PC-3 (cell line): ENCODE results near the gene KRT24. TPM values are rescaled to one million over a fixed set of nuclear protein-coding genes. Genes with fewer than 3 reads are reported as not detected.

Source experiments
- ATAC-seq: fragments of 200-7000 bp; cut with Tn5 transposase; 2 replicates; pipeline ENCODE4 v1.9.1; 2020; ENCODE audit warnings: mild to moderate bottlenecking, moderate library complexity
- BruUV-seq: library from RNA; stranded (reverse); fragments of 400-500 nt; replicated peaks from 2 replicates; lab custom pipeline; 2021; lab: Mats Ljungman, UMichigan
- CTCF ChIA-PET: fragments of 300-600 bp; sonication (Branson Sonifier 250); formaldehyde crosslinking; loops from one replicate; lab custom pipeline; 2022; ENCODE audit warnings: antibody characterized with exemption; lab: Charles Lee
- POLR2A ChIA-PET: fragments of 300-600 bp; sonication (Branson Sonifier 250); formaldehyde crosslinking; loops from one replicate; lab custom pipeline; 2022; ENCODE audit warnings: antibody characterized with exemption; ENCODE audit not compliant: unreplicated experiment; lab: Charles Lee
- DNase-seq: peaks from one replicate; pipeline ENCODE4 v3.0.0-alpha.2; 2015
- H2AFZ ChIP-seq: fragments of 300-600 bp; sonication (generic); 2 replicates; pipeline ENCODE4 v1.6.0; 2016; ENCODE audit warnings: antibody characterized with exemption, low read length
- H3F3A ChIP-seq: fragments of 300-600 bp; sonication (generic); one replicate; pipeline ENCODE4 v1.6.0; 2017; ENCODE audit warnings: antibody characterized with exemption, low read length, control low read depth, mild to moderate bottlenecking; ENCODE audit not compliant: unreplicated experiment
- H3K27ac ChIP-seq: fragments of 300-600 bp; sonication (generic); 2 replicates; pipeline ENCODE4 v1.5.1; 2016; ENCODE audit warnings: mild to moderate bottlenecking, low read length
- H3K27me3 ChIP-seq: fragments of 300-600 bp; sonication (generic); 2 replicates; pipeline ENCODE4 v1.6.1; 2016; ENCODE audit warnings: low read length, mixed read lengths
- H3K36me3 ChIP-seq: fragments of 300-600 bp; sonication (generic); 2 replicates; pipeline ENCODE4 v1.6.1; 2016; ENCODE audit warnings: low read depth, mixed run types, low read length, mixed read lengths
- H3K4me1 ChIP-seq: fragments of 300-600 bp; sonication (generic); 2 replicates; pipeline ENCODE4 v1.5.1; 2016; ENCODE audit warnings: low read length; ENCODE audit not compliant: insufficient read depth
- H3K4me2 ChIP-seq: fragments of 300-600 bp; sonication (generic); 2 replicates; pipeline ENCODE4 v1.6.0; 2016; ENCODE audit warnings: low read length
- H3K4me3 ChIP-seq: fragments of 300-600 bp; sonication (generic); 2 replicates; pipeline ENCODE4 v1.5.1; 2016; ENCODE audit warnings: mild to moderate bottlenecking, low read length, mixed read lengths
- H3K79me2 ChIP-seq: fragments of 300-600 bp; sonication (generic); 2 replicates; pipeline ENCODE4 v1.6.1; 2017; ENCODE audit warnings: low read length, mixed read lengths
- H3K9ac ChIP-seq: fragments of 300-600 bp; sonication (generic); 2 replicates; pipeline ENCODE4 v1.6.0; 2016; ENCODE audit warnings: mild to moderate bottlenecking, low read length
- H3K9me2 ChIP-seq: fragments of 300-600 bp; sonication (generic); replicated peaks from 2 replicates; pipeline ENCODE4 v1.6.1; 2016; ENCODE audit warnings: mixed run types, low read length, mixed read lengths
- H3K9me3 ChIP-seq: fragments of 300-600 bp; sonication (generic); 2 replicates; pipeline ENCODE4 v1.6.1; 2016; ENCODE audit warnings: low read length, mixed read lengths
- H4K20me1 ChIP-seq: fragments of 300-600 bp; sonication (generic); 2 replicates; pipeline ENCODE4 v1.6.1; 2016; ENCODE audit warnings: low read length, mixed read lengths
- CTCF ChIP-seq: fragments of 300-600 bp; sonication (generic); conservative IDR thresholded peaks from 2 replicates; pipeline ENCODE4 v1.5.1; 2017; ENCODE audit warnings: antibody characterized with exemption, low read depth, mild to moderate bottlenecking, low read length
- EZH2 ChIP-seq: fragments of 300-600 bp; sonication (generic); IDR thresholded peaks from one replicate; pipeline ENCODE4 v1.6.1; 2017; ENCODE audit warnings: antibody characterized with exemption, mild to moderate bottlenecking, low read length; ENCODE audit not compliant: unreplicated experiment
- EZH2phosphoT487 ChIP-seq: fragments of 300-600 bp; sonication (generic); IDR thresholded peaks from 2 replicates; pipeline ENCODE4 v1.6.1; 2018; ENCODE audit warnings: mild to moderate bottlenecking, antibody characterized with exemption, low read length, borderline replicate concordance
- intact Hi-C: fragments of 100-400 bp; cut with micrococcal nuclease; formaldehyde crosslinking; loops from 2 replicates; pipeline ENCODE4 v1.9.0; 2023
- total RNA-seq: library from RNA; depleted of rRNA; stranded (reverse); fragments of >200 nt; gene quantifications from 2 replicates; pipeline ENCODE4 v1.2.3, GENCODE V29; 2014

KRT24 gene
- total RNA-seq, 1 experiment from 2014 or later, result not detected

DNA sequence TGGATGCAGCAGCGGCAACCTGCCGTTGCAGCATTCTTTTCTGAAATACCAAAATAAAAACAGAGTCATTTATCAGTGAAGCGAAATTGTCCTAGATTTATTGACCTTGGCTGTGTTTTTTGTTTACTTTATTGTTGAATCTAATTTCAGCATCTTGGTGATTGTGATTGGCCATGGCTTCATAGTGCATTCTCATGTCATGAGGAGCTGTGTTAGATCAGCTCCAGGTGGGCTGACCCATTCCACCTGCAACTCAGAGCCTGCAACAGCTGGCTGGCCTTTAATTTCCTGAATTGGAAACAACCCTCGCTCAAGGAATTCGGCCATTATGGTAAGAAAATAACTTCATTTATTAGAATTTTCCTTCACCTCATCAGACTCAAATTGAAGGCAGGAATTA is 16.4 kb downstream of the KRT24 start:
- no peak for ATAC-seq
- BruUV-seq, result no TSS peak
- Histone ChIP-seq H3K4me3 (no peak overlapping the region), H3F3A (no peaks in the 10 kb centered on the region), H3K4me2 (no peak overlapping the region), H3K36me3 (no peaks in the 10 kb centered on the region), H3K9me3 (no peaks in the 10 kb centered on the region), H3K27ac (no peak overlapping the region), H3K9me2 (no peaks in the 10 kb centered on the region), H4K20me1 (no peaks in the 10 kb centered on the region), H3K4me1 (no peaks in the 10 kb centered on the region), H3K27me3 (no peaks in the 10 kb centered on the region), H3K79me2 (no peaks in the 10 kb centered on the region), H2AFZ (no peak overlapping the region), H3K9ac (no peak overlapping the region)
- ChIA-PET POLR2A (no interaction called here), CTCF (no interaction called here)
- no peak for TF ChIP-seq EZH2phosphoT487
- TF ChIP-seq EZH2, result no peak
- no peak for TF ChIP-seq CTCF
- no peak for DNase-seq
- intact Hi-C loops, result no loop called here

- no peak for ATAC-seq
- intact Hi-C loops, result no loop called here
- Histone ChIP-seq H3K36me3 (no peaks in the 10 kb centered on the region), H3K4me3 (no peak overlapping the region), H3K9ac (no peak overlapping the region), H3K9me2 (no peaks in the 10 kb centered on the region), H3K4me1 (no peaks in the 10 kb centered on the region), H3K27ac (no peak overlapping the region), H3K9me3 (no peaks in the 10 kb centered on the region), H2AFZ (no peak overlapping the region), H4K20me1 (no peaks in the 10 kb centered on the region), H3F3A (no peaks in the 10 kb centered on the region), H3K4me2 (no peak overlapping the region), H3K27me3 (no peaks in the 10 kb centered on the region), H3K79me2 (no peaks in the 10 kb centered on the region)
- BruUV-seq, result no TSS peak
- no peak for DNase-seq
- POLR2A ChIA-PET, result interaction anchor here (0.7 kb wide), 1 partner anchor 10 kb away, joined by 3 read pairs; no protein-coding TSS in a partner anchor
- CTCF ChIA-PET, result no interaction called here
- TF ChIP-seq EZH2phosphoT487 (no peak), EZH2 (no peak), CTCF (no peak)
Measured at GRCh38 chr17:40686192-40686591, 17.4 kb downstream of the KRT24 start.

DNA sequence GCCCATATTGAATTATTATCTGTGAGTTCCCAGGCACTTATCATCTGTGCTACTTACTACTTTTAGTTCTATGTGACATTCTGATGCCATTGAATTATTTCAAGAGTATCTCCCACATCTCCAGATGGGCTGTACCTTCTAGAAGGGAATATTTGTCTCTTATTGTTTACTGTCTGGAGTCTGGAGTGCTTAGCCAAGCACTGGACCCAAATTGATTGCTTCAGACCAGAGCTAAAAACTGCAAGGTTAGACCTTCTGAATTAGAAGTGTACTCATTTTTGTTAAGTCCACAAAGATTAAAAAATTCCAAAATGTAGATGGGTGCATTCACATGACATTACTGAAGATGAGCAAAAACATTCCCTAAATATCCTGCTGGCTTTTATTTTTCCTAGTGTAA is 22.6 kb downstream of the KRT24 start:
- ChIA-PET POLR2A (no interaction called here), CTCF (no interaction called here)
- Histone ChIP-seq H3K27me3 (peaks cover 16% of the 10 kb centered on the region), H3K27ac (no peak overlapping the region), H3K9me2 (no peaks in the 10 kb centered on the region), H3K9me3 (no peaks in the 10 kb centered on the region), H3K79me2 (no peaks in the 10 kb centered on the region), H3K4me1 (no peaks in the 10 kb centered on the region), H3K36me3 (no peaks in the 10 kb centered on the region), H3K4me2 (no peak overlapping the region), H4K20me1 (no peaks in the 10 kb centered on the region), H3K9ac (no peak overlapping the region), H2AFZ (no peak overlapping the region), H3K4me3 (no peak overlapping the region), H3F3A (no peaks in the 10 kb centered on the region)
- DNase-seq (no peak), ATAC-seq (no peak)
- intact Hi-C loops, result no loop called here
- TF ChIP-seq EZH2, result no peak
- no peak for TF ChIP-seq CTCF
- no peak for TF ChIP-seq EZH2phosphoT487
- BruUV-seq, result no TSS peak
